ENCODE measurements around the gene ZNF205. TPM values are rescaled to one million over a fixed set of nuclear protein-coding genes. Genes with fewer than 3 reads are reported as not detected.

ZNF205 gene
- total RNA-seq, 2 donors from 2014 or later = 15.4 to 18.3 TPM

GRCh38 chr16:3155181-3155580 lies 42.8 kb downstream of the ZNF205 start:
- Mint-ChIP-seq H3K9me3 (peaks cover 2% of the 10 kb centered on the region), H3K27me3 (ENCODE audit: insufficient read depth) (peaks cover 28% of the 10 kb centered on the region), H3K4me3 (no peak overlapping the region), H3K4me1 (peaks cover 3% of the 10 kb centered on the region), H3K27ac (no peak overlapping the region), H3K36me3 (ENCODE audit: low read depth) (no peaks in the 10 kb centered on the region)
- H3K9me3 ChIP-seq (ENCODE audit: control insufficient read depth, low read length) = no peaks in the 10 kb centered on the region
- no peaks in the 10 kb centered on the region for H3K4me1 ChIP-seq (ENCODE audit: control insufficient read depth, insufficient read depth, low read length)
- no peak overlapping the region for H3K4me3 ChIP-seq (ENCODE audit: low read length)
- H3K27ac ChIP-seq (ENCODE audit: low read depth, low read length) = no peak overlapping the region
- H3K27me3 ChIP-seq (ENCODE audit: control insufficient read depth, insufficient read depth, low read length, poor library complexity, severe bottlenecking) = peaks cover 8% of the 10 kb centered on the region
- no peaks in the 10 kb centered on the region for H3K36me3 ChIP-seq (ENCODE audit: control insufficient read depth, insufficient read depth, low read length)
- DNase-seq = no peak
- no peak overlapping the region for H3K9ac ChIP-seq (ENCODE audit: extremely low read depth, low read length, poor library complexity, severe bottlenecking)
- TF ChIP-seq CTCF (conservative IDR thresholded peaks at IDR 0.05) = no peak
- WGBS, 2 experiments (ENCODE audit: insufficient coverage in 1 of 2, insufficient read length in 1 of 2) = 93 to 95% methylated on average over 2 of the region's 2 CpGs

- Mint-ChIP-seq H3K27ac (no peak overlapping the region), H3K4me3 (no peak overlapping the region), H3K4me1 (peaks cover 3% of the 10 kb centered on the region), H3K27me3 (ENCODE audit: insufficient read depth) (peaks cover 28% of the 10 kb centered on the region), H3K9me3 (peaks cover 2% of the 10 kb centered on the region), H3K36me3 (ENCODE audit: low read depth) (no peaks in the 10 kb centered on the region)
- Histone ChIP-seq H3K9ac (ENCODE audit: extremely low read depth, low read length, poor library complexity, severe bottlenecking) (no peak overlapping the region), H3K4me1 (ENCODE audit: control insufficient read depth, insufficient read depth, low read length) (no peaks in the 10 kb centered on the region), H3K4me3 (ENCODE audit: low read length) (no peak overlapping the region), H3K27me3 (ENCODE audit: control insufficient read depth, insufficient read depth, low read length, poor library complexity, severe bottlenecking) (peaks cover 8% of the 10 kb centered on the region), H3K36me3 (ENCODE audit: control insufficient read depth, insufficient read depth, low read length) (no peaks in the 10 kb centered on the region), H3K27ac (ENCODE audit: low read depth, low read length) (no peak overlapping the region), H3K9me3 (ENCODE audit: control insufficient read depth, low read length) (no peaks in the 10 kb centered on the region)
- 83 to 92% methylated on average over 2 to 3 of the region's 3 CpGs for WGBS, 2 experiments (ENCODE audit: insufficient coverage in 1 of 2, insufficient read length in 1 of 2)
- no peak for DNase-seq
- no peak for TF ChIP-seq CTCF (conservative IDR thresholded peaks at IDR 0.05)
Measured at GRCh38 chr16:3155972-3156371, 43.6 kb downstream of the ZNF205 start.

GRCh38 chr16:3157229-3158025 lies 45.0 kb downstream of the ZNF205 start:
- Mint-ChIP-seq H3K36me3 (ENCODE audit: low read depth) (no peaks in the 10 kb centered on the region), H3K4me3 (peak overlapping the region; percentile 72), H3K27me3 (ENCODE audit: insufficient read depth) (peaks cover 29% of the 10 kb centered on the region), H3K4me1 (peaks cover 3% of the 10 kb centered on the region), H3K27ac (peak overlapping the region; percentile 88), H3K9me3 (peaks cover 2% of the 10 kb centered on the region)
- H3K9me3 ChIP-seq (ENCODE audit: control insufficient read depth, low read length) = no peaks in the 10 kb centered on the region
- DNase-seq = peak; percentile 96
- H3K36me3 ChIP-seq (ENCODE audit: control insufficient read depth, insufficient read depth, low read length) = no peaks in the 10 kb centered on the region
- H3K4me3 ChIP-seq (ENCODE audit: low read length) = peak overlapping the region; percentile 87
- H3K27me3 ChIP-seq (ENCODE audit: control insufficient read depth, insufficient read depth, low read length, poor library complexity, severe bottlenecking) = peaks cover 8% of the 10 kb centered on the region
- no peak for TF ChIP-seq CTCF (conservative IDR thresholded peaks at IDR 0.05)
- H3K27ac ChIP-seq (ENCODE audit: low read depth, low read length) = no peak overlapping the region
- WGBS, 2 experiments (ENCODE audit: insufficient coverage in 1 of 2, insufficient read length in 1 of 2) = 1% methylated on average over 27 to 59 of the region's 59 CpGs
- peak overlapping the region; percentile 11 for H3K9ac ChIP-seq (ENCODE audit: extremely low read depth, low read length, poor library complexity, severe bottlenecking)
- H3K4me1 ChIP-seq (ENCODE audit: control insufficient read depth, insufficient read depth, low read length) = no peaks in the 10 kb centered on the region

Measured in endodermal cell (in vitro differentiated cells).